Gastrocnemius medialis (tissue), 4 donors: ENCODE data around the gene PGA4.

ENCODE experiments used
- POLR2A ChIP-seq, 2 donors: fragments of 450-650 bp; IDR thresholded peaks; one replicate each; pipeline ENCODE4 v1.6.1; 2017; ENCODE audit warnings: antibody characterized with exemption in 2 of 2, mild to moderate bottlenecking in 2 of 2, moderate library complexity in 2 of 2
- TF ChIP-seq, protein P1 (sequence below), 5 experiments: fragments of 450-650 bp in 3 of 5; fragments of 200-600 bp in 2 of 5; sonication (generic) in 2 of 5; IDR thresholded peaks in 4 of 5; conservative IDR thresholded peaks in 1 of 5; 1 replicate in 4 of 5; 2 replicates in 1 of 5; pipeline ENCODE4 v1.5.1; 2016 to 2019; ENCODE audit warnings: antibody characterized with exemption in 5 of 5, mild to moderate bottlenecking in 3 of 5, moderate library complexity in 3 of 5

DNA sequence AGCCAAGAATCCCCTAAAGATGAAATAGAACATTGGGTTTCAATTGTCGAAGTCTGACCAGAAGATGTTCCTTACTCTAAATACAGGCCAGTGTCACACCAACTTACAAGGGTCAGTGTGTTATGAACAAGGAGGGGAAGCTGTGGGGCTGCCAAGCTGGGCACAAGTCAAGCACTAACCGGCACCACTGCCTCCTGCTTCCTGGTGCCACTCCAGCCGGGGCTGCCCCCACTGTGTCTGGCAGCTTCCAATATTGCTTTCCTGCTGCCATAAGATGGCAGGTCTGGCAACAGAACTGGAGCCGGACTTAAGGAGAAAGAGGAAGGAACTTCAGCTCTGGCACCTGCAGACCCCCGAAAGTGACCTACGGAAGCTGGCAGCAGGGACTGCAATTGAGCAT lies 47.2 kb upstream of the PGA4 start:
- TF ChIP-seq, protein P1, sequence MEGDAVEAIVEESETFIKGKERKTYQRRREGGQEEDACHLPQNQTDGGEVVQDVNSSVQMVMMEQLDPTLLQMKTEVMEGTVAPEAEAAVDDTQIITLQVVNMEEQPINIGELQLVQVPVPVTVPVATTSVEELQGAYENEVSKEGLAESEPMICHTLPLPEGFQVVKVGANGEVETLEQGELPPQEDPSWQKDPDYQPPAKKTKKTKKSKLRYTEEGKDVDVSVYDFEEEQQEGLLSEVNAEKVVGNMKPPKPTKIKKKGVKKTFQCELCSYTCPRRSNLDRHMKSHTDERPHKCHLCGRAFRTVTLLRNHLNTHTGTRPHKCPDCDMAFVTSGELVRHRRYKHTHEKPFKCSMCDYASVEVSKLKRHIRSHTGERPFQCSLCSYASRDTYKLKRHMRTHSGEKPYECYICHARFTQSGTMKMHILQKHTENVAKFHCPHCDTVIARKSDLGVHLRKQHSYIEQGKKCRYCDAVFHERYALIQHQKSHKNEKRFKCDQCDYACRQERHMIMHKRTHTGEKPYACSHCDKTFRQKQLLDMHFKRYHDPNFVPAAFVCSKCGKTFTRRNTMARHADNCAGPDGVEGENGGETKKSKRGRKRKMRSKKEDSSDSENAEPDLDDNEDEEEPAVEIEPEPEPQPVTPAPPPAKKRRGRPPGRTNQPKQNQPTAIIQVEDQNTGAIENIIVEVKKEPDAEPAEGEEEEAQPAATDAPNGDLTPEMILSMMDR (IDR thresholded peaks at IDR 0.05 in 4 of 5, conservative IDR thresholded peaks at IDR 0.05 in 1 of 5) = no peak
- no peak for TF ChIP-seq POLR2A (IDR thresholded peaks at IDR 0.05)
